ENCODE data around the gene HBG1.
"Not testable (repeated sequence)": the region's sequence is repeated elsewhere in the genome, so short reads cannot be mapped to it uniquely, and the experiment has no call there.

HBG1 gene

DNA sequence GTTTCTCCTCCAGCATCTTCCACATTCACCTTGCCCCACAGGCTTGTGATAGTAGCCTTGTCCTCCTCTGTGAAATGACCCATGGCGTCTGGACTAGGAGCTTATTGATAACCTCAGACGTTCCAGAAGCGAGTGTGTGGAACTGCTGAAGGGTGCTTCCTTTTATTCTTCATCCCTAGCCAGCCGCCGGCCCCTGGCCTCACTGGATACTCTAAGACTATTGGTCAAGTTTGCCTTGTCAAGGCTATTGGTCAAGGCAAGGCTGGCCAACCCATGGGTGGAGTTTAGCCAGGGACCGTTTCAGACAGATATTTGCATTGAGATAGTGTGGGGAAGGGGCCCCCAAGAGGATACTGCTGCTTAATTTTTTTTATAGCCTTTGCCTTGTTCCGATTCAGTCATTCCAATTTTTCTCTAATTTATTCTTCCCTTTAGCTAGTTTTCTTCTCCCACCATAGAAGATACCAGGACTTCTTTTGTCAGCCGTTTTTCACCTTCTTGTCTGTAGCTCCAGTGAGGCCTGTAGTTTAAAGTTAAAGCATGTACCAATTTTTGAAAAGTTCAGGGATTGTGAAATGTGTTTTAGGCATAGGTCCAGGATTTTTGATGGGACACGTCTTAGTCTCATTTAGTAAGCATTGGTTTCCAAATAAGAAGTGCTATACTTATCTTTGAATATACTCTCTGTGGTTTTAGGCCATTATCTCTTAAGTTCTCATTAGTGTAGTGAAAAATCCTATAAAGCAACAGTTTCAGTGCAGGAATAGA, 5.2 kb upstream of the HBG1 start, which contains the start of gene HBG2:
Gene HBG2 (minus strand): TSS at position 136 of the 768 bp plus-strand sequence. CDS start 53 bp downstream, at position 83.
- TF ChIP-seq EP300 (IDR thresholded peaks at IDR 0.05; ENCODE audit: borderline replicate concordance) = not testable (repeated sequence)
- TF ChIP-seq, protein P1, sequence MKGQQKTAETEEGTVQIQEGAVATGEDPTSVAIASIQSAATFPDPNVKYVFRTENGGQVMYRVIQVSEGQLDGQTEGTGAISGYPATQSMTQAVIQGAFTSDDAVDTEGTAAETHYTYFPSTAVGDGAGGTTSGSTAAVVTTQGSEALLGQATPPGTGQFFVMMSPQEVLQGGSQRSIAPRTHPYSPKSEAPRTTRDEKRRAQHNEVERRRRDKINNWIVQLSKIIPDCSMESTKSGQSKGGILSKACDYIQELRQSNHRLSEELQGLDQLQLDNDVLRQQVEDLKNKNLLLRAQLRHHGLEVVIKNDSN (IDR thresholded peaks at IDR 0.05) = not testable (repeated sequence)
- TF ChIP-seq, protein P2, sequence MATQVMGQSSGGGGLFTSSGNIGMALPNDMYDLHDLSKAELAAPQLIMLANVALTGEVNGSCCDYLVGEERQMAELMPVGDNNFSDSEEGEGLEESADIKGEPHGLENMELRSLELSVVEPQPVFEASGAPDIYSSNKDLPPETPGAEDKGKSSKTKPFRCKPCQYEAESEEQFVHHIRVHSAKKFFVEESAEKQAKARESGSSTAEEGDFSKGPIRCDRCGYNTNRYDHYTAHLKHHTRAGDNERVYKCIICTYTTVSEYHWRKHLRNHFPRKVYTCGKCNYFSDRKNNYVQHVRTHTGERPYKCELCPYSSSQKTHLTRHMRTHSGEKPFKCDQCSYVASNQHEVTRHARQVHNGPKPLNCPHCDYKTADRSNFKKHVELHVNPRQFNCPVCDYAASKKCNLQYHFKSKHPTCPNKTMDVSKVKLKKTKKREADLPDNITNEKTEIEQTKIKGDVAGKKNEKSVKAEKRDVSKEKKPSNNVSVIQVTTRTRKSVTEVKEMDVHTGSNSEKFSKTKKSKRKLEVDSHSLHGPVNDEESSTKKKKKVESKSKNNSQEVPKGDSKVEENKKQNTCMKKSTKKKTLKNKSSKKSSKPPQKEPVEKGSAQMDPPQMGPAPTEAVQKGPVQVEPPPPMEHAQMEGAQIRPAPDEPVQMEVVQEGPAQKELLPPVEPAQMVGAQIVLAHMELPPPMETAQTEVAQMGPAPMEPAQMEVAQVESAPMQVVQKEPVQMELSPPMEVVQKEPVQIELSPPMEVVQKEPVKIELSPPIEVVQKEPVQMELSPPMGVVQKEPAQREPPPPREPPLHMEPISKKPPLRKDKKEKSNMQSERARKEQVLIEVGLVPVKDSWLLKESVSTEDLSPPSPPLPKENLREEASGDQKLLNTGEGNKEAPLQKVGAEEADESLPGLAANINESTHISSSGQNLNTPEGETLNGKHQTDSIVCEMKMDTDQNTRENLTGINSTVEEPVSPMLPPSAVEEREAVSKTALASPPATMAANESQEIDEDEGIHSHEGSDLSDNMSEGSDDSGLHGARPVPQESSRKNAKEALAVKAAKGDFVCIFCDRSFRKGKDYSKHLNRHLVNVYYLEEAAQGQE (IDR thresholded peaks at IDR 0.05; ENCODE audit: low read depth) = not testable (repeated sequence)

DNA sequence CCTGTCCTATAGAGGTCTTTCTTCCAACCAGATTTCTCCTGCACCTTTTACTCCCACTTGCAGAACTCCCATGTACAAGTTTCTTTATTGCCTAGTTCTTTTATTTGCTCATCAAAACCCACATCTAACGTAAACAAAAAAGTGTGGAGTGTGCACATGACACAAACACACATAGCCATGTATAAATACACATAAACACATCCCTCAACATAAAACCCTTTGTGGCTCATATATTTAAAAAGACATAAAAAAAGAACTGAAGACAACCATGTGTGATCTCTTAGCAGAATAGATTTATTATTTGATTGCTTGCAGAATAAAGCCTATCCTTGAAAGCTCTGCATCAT, 3.2 kb upstream of the HBG1 start:
- TF ChIP-seq RAD21 (IDR thresholded peaks at IDR 0.05; ENCODE audit: low read depth) = no peak
- TF ChIP-seq, protein P3, sequence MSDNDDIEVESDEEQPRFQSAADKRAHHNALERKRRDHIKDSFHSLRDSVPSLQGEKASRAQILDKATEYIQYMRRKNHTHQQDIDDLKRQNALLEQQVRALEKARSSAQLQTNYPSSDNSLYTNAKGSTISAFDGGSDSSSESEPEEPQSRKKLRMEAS (IDR thresholded peaks at IDR 0.05) = no peak
- no peak for TF ChIP-seq FOXM1 (IDR thresholded peaks at IDR 0.05; ENCODE audit: borderline replicate concordance, low read depth)
- no peak for TF ChIP-seq ZBTB7A (IDR thresholded peaks at IDR 0.05; ENCODE audit: low read depth)
- no peak for TF ChIP-seq CEBPB (IDR thresholded peaks at IDR 0.05)
- no peak for TF ChIP-seq CREB1 (IDR thresholded peaks at IDR 0.05; ENCODE audit: low read depth)
- no peak for TF ChIP-seq EP300 (IDR thresholded peaks at IDR 0.05; ENCODE audit: borderline replicate concordance)
- no peak for TF ChIP-seq TAF1 (IDR thresholded peaks at IDR 0.05; ENCODE audit: low read depth)

DNA sequence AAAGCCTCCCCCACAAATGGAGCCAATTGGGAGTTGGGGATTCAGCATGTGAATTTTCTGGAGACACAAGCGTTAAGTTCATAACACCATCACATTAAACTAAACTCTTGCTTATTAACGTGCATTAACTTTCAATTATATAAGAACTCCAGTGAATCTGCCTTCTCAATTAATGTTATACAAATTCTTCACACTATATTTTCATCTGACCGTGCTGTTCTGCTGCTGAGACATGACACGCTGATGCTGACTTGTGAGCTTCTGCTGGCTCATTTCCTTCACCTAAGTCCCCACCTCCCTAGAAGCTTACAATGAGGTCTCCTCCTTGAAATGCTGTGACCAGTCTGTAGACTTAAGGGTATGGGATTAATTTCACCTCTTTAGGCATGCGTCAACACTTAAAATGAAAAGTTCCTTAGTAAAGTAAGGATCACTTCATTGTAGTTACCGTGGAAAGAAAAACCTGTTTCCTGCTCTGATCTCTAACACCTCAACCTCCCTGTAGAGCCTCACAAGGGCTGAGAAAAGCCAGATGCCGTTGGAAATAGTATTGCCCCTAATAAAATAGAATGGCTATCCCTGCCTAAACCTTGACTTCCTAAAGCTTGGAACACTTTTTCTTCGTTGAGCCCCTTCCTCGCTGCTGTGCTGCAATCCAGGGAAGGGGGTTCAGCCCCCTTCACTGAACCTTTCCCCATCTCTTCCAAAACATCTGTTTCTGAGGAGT, 2.7 kb upstream of the HBG1 start:
- TF ChIP-seq, protein P1 (IDR thresholded peaks at IDR 0.05) = no peak
- TF ChIP-seq EP300 (IDR thresholded peaks at IDR 0.05; ENCODE audit: borderline replicate concordance) (no peak), CEBPB (IDR thresholded peaks at IDR 0.05) (no peak), NFIC (IDR thresholded peaks at IDR 0.05) (no peak), TEAD4 (IDR thresholded peaks at IDR 0.05) (no peak), ZBTB7A (IDR thresholded peaks at IDR 0.05; ENCODE audit: low read depth) (no peak), CREB1 (IDR thresholded peaks at IDR 0.05; ENCODE audit: low read depth) (no peak), YY1 (IDR thresholded peaks at IDR 0.05; ENCODE audit: low read depth) (no peak), RAD21 (IDR thresholded peaks at IDR 0.05; ENCODE audit: low read depth) (no peak), TCF12 (IDR thresholded peaks at IDR 0.05; ENCODE audit: low read depth) (no peak), EGR1 (IDR thresholded peaks at IDR 0.05) (no peak), TAF1 (IDR thresholded peaks at IDR 0.05; ENCODE audit: low read depth) (no peak), FOXM1 (IDR thresholded peaks at IDR 0.05; ENCODE audit: borderline replicate concordance, low read depth) (no peak)
- TF ChIP-seq, protein P3 (IDR thresholded peaks at IDR 0.05) = no peak
- TF ChIP-seq, protein P2 (IDR thresholded peaks at IDR 0.05; ENCODE audit: low read depth) = no peak

DNA sequence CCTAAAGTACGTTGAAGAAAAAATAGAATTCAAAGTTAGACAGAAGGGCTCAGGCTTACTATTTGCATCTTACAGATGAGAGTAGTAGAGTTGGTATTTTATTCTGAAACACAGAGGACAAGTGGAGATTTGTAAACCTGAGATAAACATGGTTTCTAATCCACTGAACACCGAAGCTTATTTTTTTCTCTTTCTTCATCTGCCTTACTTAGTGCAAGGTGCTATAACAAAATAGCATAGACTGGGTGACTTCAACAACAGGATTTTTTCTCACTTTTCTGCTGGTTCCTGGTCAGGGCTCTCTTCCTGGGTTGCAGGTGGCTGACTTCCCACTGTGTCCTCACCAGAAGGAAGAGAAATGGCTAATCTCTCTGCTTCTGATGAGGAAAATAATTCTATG, 2.1 kb upstream of the HBG1 start:
- TF ChIP-seq, protein P3 (IDR thresholded peaks at IDR 0.05) = no peak
- no peak for TF ChIP-seq TEAD4 (IDR thresholded peaks at IDR 0.05)
- TF ChIP-seq TCF12 (IDR thresholded peaks at IDR 0.05; ENCODE audit: low read depth) = no peak
- no peak for TF ChIP-seq NFIC (IDR thresholded peaks at IDR 0.05)
- no peak for TF ChIP-seq ZBTB7A (IDR thresholded peaks at IDR 0.05; ENCODE audit: low read depth)
- TF ChIP-seq, protein P2 (IDR thresholded peaks at IDR 0.05; ENCODE audit: low read depth) = no peak
- TF ChIP-seq, protein P1 (IDR thresholded peaks at IDR 0.05) = no peak
- TF ChIP-seq FOXM1 (IDR thresholded peaks at IDR 0.05; ENCODE audit: borderline replicate concordance, low read depth) = no peak
- TF ChIP-seq YY1 (IDR thresholded peaks at IDR 0.05; ENCODE audit: low read depth) = no peak
- TF ChIP-seq CREB1 (IDR thresholded peaks at IDR 0.05; ENCODE audit: low read depth) = no peak
- no peak for TF ChIP-seq TAF1 (IDR thresholded peaks at IDR 0.05; ENCODE audit: low read depth)
- TF ChIP-seq EGR1 (IDR thresholded peaks at IDR 0.05) = no peak
- no peak for TF ChIP-seq CEBPB (IDR thresholded peaks at IDR 0.05)
- no peak for TF ChIP-seq RAD21 (IDR thresholded peaks at IDR 0.05; ENCODE audit: low read depth)
- TF ChIP-seq EP300 (IDR thresholded peaks at IDR 0.05; ENCODE audit: borderline replicate concordance) = no peak
